Gastroesophageal sphincter (tissue), 3 donors: ENCODE results near the gene TP53I3.

ENCODE experiments used
- CTCF ChIP-seq, 4 experiments: fragments of 200-600 bp in 2 of 4; fragments of 450-650 bp in 2 of 4; sonication (generic) in 1 of 4; IDR thresholded peaks; one replicate each; pipeline ENCODE4 v1.5.1; 2017 to 2019; ENCODE audit warnings: antibody characterized with exemption in 4 of 4, mild to moderate bottlenecking in 2 of 4, moderate library complexity in 2 of 4
- EP300 ChIP-seq: sonication (generic); formaldehyde crosslinking; IDR thresholded peaks from one replicate; pipeline ENCODE4 v1.6.1; 2017; ENCODE audit warnings: antibody characterized with exemption, mild to moderate bottlenecking
- POLR2A ChIP-seq, 2 donors: fragments of 450-650 bp; IDR thresholded peaks; one replicate each; pipeline ENCODE4 v1.6.1; 2017; ENCODE audit warnings: antibody characterized with exemption in 2 of 2, mild to moderate bottlenecking in 2 of 2, moderate library complexity in 1 of 2
- POLR2AphosphoS5 ChIP-seq: sonication (generic); formaldehyde crosslinking; IDR thresholded peaks from one replicate; pipeline ENCODE4 v1.6.1; 2017; ENCODE audit warnings: antibody characterized with exemption

GRCh38 chr2:24046599-24046929 is 38.1 kb downstream of the TP53I3 start:
- no peak for TF ChIP-seq POLR2A (IDR thresholded peaks at IDR 0.05)
- TF ChIP-seq CTCF (IDR thresholded peaks at IDR 0.05), result no peak
- no peak for TF ChIP-seq POLR2AphosphoS5
- no peak for TF ChIP-seq EP300
